NCI-H146 treated with DMSO at 0.1 percent for 48 hours (cell line): ENCODE data around the gene DNAH3.

Experiments
- DNase-seq: peaks from one replicate; lab custom pipeline; 2025; ENCODE audit not compliant: unreplicated experiment; lab: John Stamatoyannopoulos, UW

The DNAH3 gene

GRCh38 chr16:20883554-20884239, 266.9 kb downstream of the DNAH3 start:
- no peak for DNase-seq
